Esophagus squamous epithelium (tissue), 5 donors: ENCODE results near the gene MSL2. TPM values are rescaled to one million over a fixed set of nuclear protein-coding genes. Genes with fewer than 3 reads are reported as not detected.
"Not testable (repeated sequence)": the region's sequence is repeated elsewhere in the genome, so short reads cannot be mapped to it uniquely, and the experiment has no call there.

Source experiments
- DNase-seq: peaks from one replicate; lab custom pipeline; 2025; lab: John Stamatoyannopoulos, UW
- H3K27ac ChIP-seq, 4 donors: fragments of 200-600 bp; sonication (generic); one replicate each; pipeline ENCODE4 v1.5.1; 2016 to 2019; ENCODE audit warnings: mild to moderate bottlenecking in 1 of 4
- H3K27me3 ChIP-seq, 4 donors: fragments of 200-600 bp; sonication (generic); 1 replicate in 3 of 4; 2 replicates in 1 of 4; pipeline versions ENCODE4 v1.5.1 to v1.6.0; 2017 to 2021; ENCODE audit warnings: antibody characterized with exemption in 1 of 4
- H3K36me3 ChIP-seq, 3 donors: fragments of 200-600 bp; sonication (generic); one replicate each; pipeline ENCODE4 v1.5.1; 2016 to 2019
- H3K4me1 ChIP-seq, 3 donors: fragments of 200-600 bp; sonication (generic); one replicate each; pipeline ENCODE4 v1.5.1; 2017 to 2019
- H3K4me3 ChIP-seq, 4 donors: fragments of 200-600 bp; sonication (generic); 1 replicate in 3 of 4; 2 replicates in 1 of 4; pipeline ENCODE4 v1.5.1; 2016 to 2019; ENCODE audit warnings: mild to moderate bottlenecking in 2 of 4, moderate library complexity in 1 of 4
- H3K9me3 ChIP-seq, 3 donors: fragments of 200-600 bp; sonication (generic); one replicate each; pipeline ENCODE4 v1.5.1; 2016 to 2019
- CTCF ChIP-seq, 6 experiments: fragments of 450-650 bp in 4 of 6; fragments of 200-600 bp in 2 of 6; sonication (generic) in 2 of 6; IDR thresholded peaks; one replicate each; pipeline ENCODE4 v1.5.1; 2016 to 2019; ENCODE audit warnings: antibody characterized with exemption in 6 of 6, mild to moderate bottlenecking in 4 of 6, moderate library complexity in 4 of 6
- POLR2A ChIP-seq, 4 donors: fragments of 450-650 bp; IDR thresholded peaks; one replicate each; pipeline ENCODE4 v1.6.1; 2017; ENCODE audit warnings: antibody characterized with exemption in 4 of 4, mild to moderate bottlenecking in 4 of 4, moderate library complexity in 3 of 4
- WGBS, 2 donors: methylation state at CpG; one replicate each; pipeline ENCODE4 v1.1.5; 2018; 5-methylcytosine and 5-hydroxymethylcytosine counted together
- intact Hi-C: fragments of 100-400 bp; cut with DNase I; formaldehyde crosslinking; loops from one replicate; pipeline ENCODE4 v1.15.0; 2022
- total RNA-seq, 4 donors: library from RNA; depleted of rRNA; stranded (reverse); fragments of >200 nt; gene quantifications; one replicate each; pipeline ENCODE4 v1.1.0, GENCODE V29; 2016
- donor health status: DM: yes; HTN: yes; CAD: no.

MSL2 gene
- total RNA-seq, 4 donors from 2014 or later, result 12.9 to 24.8 (median 16.5) TPM

- no peak overlapping the region for H3K27ac ChIP-seq
- H3K4me3 ChIP-seq, result no peak overlapping the region
- no peak for TF ChIP-seq POLR2A (IDR thresholded peaks at IDR 0.05)
- no peak for TF ChIP-seq CTCF (IDR thresholded peaks at IDR 0.05)
- H3K27me3 ChIP-seq, result no peaks in the 10 kb centered on the region
- 53 to 68% methylated on average over 4 of the region's 4 CpGs for WGBS, 2 donors
- no peak for DNase-seq
- peaks cover 0 to 23% (median 0%) of the 10 kb centered on the region in 3 donors for H3K36me3 ChIP-seq
- intact Hi-C loops, result no loop called here
- H3K4me1 ChIP-seq, result peaks cover 0 to 62% (median 9%) of the 10 kb centered on the region in 3 donors
- H3K9me3 ChIP-seq, result no peaks in the 10 kb centered on the region
These were observed 43.8 kb downstream of the MSL2 start for GRCh38 chr3:136152176-136152843.

DNA sequence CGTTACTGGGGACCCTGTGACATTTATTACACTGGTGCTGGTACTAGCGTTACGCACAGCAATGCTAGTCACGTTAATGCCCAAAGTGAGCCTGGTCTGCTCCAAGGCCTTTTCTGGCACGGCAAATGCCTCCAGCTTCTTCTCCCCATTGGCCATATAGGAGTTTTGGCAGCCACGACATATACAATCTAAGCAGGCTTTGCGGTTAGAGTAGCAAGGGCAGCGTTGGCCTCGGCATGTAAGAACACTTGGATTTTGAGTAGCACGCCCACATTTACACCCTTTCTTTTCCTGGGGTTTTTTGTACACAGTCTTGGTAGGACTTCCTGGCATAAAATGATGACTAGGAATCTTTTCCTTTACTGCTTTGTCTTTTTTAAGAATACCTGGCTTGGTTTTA is 44.9 kb downstream of the MSL2 start:
- Histone ChIP-seq H3K36me3 (peaks cover 0 to 30% (median 0%) of the 10 kb centered on the region in 3 donors), H3K4me1 (peaks cover 0 to 58% (median 9%) of the 10 kb centered on the region in 3 donors), H3K27me3 (no peaks in the 10 kb centered on the region), H3K4me3 (no peak overlapping the region), H3K9me3 (no peaks in the 10 kb centered on the region), H3K27ac (no peak overlapping the region)
- TF ChIP-seq POLR2A (IDR thresholded peaks at IDR 0.05), result no peak
- TF ChIP-seq CTCF (IDR thresholded peaks at IDR 0.05), result no peak
- intact Hi-C loops, result no loop called here
- WGBS, 2 donors, result 42 to 65% methylated on average over 8 to 10 of the region's 10 CpGs
- no peak for DNase-seq

GRCh38 chr3:136149667-136150066 is 46.5 kb downstream of the MSL2 start:
- 41 to 49% methylated on average over 3 of the region's 3 CpGs for WGBS, 2 donors
- DNase-seq, result no peak
- H3K4me1 ChIP-seq, result peaks cover 0 to 53% (median 9%) of the 10 kb centered on the region in 3 donors

DNA sequence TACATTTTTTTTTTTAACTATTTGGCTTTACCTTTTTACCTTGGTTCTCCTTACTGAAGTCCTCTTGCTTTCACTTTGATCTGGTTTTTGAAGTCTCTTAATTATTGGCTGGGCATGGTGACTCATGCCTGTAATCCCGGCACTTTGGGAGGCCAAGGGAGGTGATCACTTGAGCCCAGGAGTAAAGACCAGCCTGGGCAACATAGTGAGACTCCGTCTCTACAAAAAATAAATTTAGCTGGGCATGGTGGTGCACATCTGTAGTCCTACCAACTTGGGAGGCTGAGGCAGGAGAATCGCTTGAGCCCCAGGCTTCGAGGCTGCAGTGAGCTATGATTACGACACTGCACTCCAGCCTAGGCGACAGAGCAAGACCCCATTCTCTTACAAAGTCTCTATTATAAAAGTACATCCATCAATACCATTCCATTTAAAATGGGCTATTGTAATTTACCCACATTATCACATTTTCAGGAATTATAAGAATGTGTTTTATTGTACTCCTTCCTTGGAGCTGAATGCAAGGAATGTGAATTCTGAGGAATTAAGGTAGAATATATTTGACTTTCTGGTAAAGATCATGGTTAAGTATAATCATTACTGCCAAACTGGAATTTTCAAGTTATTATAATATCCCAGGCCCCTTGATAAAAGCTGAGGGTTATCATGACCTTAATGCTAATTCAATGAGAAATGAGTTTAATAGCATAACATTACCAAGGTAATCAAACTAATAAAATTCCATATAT is 49.0 kb downstream of the MSL2 start:
- 80 to 81% methylated on average over 6 of the region's 6 CpGs for WGBS, 2 donors
- H3K9me3 ChIP-seq, result no peaks in the 10 kb centered on the region
- H3K27me3 ChIP-seq, result no peaks in the 10 kb centered on the region
- H3K4me1 ChIP-seq, result peaks cover 0 to 44% (median 15%) of the 10 kb centered on the region in 3 donors
- H3K36me3 ChIP-seq, result peaks cover 0 to 54% (median 0%) of the 10 kb centered on the region in 3 donors
- no peak for DNase-seq
- intact Hi-C loops, result no loop called here
- no peak for TF ChIP-seq POLR2A (IDR thresholded peaks at IDR 0.05)
- TF ChIP-seq CTCF (IDR thresholded peaks at IDR 0.05), result no peak
- H3K4me3 ChIP-seq, result no peak overlapping the region
- no peak overlapping the region for H3K27ac ChIP-seq

More at GRCh38 chr3:136149667-136150066, 46.5 kb downstream of the MSL2 start:
- intact Hi-C loops, result no loop called here
- H3K4me3 ChIP-seq, result no peak overlapping the region
- H3K27ac ChIP-seq, result no peak overlapping the region
- H3K9me3 ChIP-seq, result no peaks in the 10 kb centered on the region
- no peaks in the 10 kb centered on the region for H3K27me3 ChIP-seq
- TF ChIP-seq CTCF (IDR thresholded peaks at IDR 0.05) (no peak), POLR2A (IDR thresholded peaks at IDR 0.05) (no peak)
- H3K36me3 ChIP-seq, result peaks cover 0 to 46% (median 0%) of the 10 kb centered on the region in 3 donors

DNA sequence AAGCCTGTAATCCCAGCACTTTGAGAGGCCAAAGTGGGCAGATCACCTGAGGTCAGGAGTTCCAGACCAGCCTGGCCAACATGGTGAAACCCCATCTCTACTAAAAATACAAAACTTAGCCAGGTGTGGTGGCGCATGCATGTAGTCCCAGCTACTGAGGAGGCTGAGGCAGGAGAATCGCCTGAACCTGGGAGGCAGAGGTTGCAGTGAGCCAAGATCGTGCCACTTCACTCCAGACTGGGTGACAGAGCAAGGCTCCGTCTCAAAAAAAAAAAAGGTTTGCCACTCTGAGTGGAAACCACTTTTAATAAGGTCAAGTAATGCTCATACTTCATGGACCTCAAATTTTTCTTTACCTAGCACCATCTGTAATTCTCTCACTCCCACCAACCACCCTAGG is 51.7 kb downstream of the MSL2 start:
- 91 to 100% methylated on average over 4 of the region's 4 CpGs for WGBS, 2 donors
- H3K27me3 ChIP-seq, H3K27ac ChIP-seq, H3K9me3 ChIP-seq, H3K4me3 ChIP-seq, DNase-seq, intact Hi-C loops: not testable (repeated sequence)
- Histone ChIP-seq H3K4me1 (peaks cover 0 to 22% (median 8%) of the 10 kb centered on the region in 3 donors), H3K36me3 (peaks cover 0 to 37% (median 0%) of the 10 kb centered on the region in 3 donors)
